NCI-H2227 treated with DMSO at 0.1 percent for 48 hours (cell line): ENCODE results near the gene KAT2B.
A peak's percentile ranks its signal among the peaks of the same experiment; 100 is the strongest.
"Not testable (repeated sequence)": the region's sequence is repeated elsewhere in the genome, so short reads cannot be mapped to it uniquely, and the experiment has no call there.

Experiments used
- DNase-seq: peaks from one replicate; lab custom pipeline; 2025; lab: John Stamatoyannopoulos, UW

Gene KAT2B

DNA sequence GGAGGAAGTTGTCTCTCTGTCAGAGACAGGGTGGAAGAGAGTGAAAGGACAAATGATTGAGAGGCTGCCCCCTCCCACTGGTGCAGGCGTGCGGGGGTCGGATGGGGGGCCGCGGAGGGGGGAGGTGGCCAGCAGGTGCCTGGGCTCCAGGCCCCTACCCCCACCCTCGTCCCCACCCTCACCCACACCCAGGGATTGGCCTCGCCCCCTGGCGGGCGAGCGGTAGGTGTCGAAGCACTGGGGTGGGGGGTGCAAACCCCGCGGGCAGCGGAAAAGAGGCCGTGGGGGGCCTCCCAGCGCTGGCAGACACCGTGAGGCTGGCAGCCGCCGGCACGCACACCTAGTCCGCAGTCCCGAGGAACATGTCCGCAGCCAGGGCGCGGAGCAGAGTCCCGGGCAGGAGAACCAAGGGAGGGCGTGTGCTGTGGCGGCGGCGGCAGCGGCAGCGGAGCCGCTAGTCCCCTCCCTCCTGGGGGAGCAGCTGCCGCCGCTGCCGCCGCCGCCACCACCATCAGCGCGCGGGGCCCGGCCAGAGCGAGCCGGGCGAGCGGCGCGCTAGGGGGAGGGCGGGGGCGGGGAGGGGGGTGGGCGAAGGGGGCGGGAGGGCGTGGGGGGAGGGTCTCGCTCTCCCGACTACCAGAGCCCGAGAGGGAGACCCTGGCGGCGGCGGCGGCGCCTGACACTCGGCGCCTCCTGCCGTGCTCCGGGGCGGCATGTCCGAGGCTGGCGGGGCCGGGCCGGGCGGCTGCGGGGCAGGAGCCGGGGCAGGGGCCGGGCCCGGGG is at the start of gene KAT2B:
Gene KAT2B (plus strand): TSS at position 682 of the 783 bp plus-strand sequence. CDS start 32 bp downstream, at position 714.
- peak; percentile 55 for DNase-seq

DNA sequence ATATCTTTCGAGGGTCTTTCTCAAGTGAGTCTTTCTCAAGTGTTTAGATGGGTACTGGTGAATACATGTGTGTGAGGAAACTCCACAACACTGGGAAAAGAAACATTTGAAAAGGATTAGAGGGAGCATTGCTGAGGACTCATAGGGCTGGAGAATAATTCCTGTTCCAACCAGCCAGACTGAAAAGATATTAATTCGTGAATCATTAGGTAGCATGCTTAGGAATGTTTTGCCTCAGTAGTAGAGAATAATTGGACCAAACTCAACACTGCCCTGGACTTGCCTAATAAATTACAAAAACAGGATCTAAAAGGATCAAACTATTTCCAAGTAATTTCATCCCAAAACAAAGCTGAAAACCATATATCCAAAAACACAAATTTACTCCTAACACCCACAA is 45.5 kb upstream of the KAT2B start:
- no peak for DNase-seq

DNA sequence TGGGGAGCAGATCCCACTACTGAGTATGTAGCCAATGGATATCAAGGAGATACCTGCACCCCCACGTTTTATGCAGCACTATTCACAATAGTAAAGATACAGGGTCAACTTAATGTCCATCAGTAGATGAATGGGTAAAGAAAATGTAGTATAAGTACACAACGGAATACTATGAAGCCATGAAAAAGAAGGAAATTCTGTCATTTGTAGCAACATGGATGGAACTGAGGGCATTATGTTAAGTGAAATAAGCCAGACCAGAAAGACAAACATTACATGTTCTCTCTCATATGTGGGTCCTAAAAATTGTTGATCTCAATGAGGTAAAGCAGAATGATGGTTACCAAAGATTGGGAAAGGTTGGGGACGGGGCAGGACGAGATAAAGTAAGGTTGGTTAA is 42.7 kb upstream of the KAT2B start:
- no peak for DNase-seq

DNA sequence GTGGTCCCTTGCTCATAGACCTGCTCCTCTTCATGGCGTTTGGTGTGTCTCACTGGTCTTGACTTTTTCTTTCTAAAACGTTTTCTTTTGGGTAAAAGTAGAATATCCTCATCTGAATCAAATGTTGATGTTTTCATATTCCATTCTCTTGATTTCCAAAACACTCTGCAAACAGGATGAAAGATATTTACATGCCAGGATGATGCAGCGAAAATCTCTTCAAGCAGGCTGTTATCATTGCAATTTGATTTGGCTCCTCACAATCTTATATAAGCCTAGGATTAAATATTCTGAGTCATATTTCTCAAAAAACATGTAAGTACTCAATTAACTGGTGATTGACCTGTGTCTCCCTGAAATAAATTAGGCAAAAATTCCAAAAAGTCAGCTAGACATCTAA is 38.3 kb upstream of the KAT2B start:
- no peak for DNase-seq

DNA sequence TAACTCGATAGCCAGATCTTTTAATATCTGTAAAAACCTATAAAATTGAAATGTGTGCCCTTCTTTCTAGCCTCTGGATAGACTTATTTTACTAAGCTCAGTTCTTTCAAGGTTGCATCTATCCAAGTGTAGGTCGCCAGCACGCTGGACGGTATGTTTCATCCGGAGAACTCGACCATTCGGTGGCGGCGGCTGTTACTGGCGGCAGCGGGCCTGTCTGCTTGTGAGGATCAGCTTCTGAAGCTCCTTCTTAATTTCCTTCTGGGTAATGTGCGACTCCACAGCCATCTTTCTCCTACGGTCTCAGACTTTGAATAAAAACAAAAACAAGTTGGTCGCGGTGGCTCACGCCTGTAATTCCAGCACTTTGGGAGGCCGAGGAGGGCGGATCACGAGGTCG is 32.3 kb upstream of the KAT2B start:
- no peak for DNase-seq

DNA sequence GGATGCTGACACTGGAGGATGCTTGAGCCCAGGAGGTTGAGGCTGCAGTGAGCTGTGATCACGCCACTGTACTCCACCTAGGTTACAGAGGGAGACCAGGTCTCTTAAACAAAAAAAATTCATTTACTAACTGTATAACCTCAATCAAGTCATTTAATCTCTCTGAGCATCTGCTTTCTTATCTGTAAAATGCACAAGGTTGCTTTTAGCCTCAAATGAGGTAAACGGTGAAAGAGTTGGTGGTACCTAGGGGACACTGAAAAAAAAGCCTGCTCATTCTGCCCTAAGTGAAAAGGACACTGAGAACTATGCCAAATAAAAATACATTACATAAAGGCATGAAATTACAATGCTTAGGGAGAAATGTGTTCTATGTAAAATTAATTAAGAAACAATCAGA is 31.6 kb upstream of the KAT2B start:
- DNase-seq: no peak

DNA sequence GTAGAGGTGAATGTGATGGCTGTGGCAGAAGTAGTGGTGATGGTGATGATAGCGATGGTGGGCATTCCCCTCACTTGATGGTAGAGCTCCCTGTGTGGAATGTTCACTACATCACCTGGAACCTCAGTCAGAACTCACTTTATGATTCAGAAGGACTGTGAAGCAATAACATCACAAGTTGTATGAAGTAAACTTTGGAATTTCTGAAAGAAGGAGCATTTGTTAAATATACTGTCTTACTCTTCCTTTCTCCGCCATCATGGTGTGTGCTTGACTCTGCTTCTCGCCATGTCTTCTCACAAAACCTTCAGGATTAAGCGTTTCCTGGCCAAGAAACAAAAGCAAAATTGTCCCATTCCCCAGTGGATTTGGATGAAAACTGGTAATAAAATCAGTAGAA is 28.1 kb upstream of the KAT2B start, which contains the start of gene PP2D1:
Gene PP2D1 (minus strand): TSS at position 101 of the 400 bp plus-strand sequence. CDS start 192 bp downstream, outside the sequence.
- DNase-seq: no peak

DNA sequence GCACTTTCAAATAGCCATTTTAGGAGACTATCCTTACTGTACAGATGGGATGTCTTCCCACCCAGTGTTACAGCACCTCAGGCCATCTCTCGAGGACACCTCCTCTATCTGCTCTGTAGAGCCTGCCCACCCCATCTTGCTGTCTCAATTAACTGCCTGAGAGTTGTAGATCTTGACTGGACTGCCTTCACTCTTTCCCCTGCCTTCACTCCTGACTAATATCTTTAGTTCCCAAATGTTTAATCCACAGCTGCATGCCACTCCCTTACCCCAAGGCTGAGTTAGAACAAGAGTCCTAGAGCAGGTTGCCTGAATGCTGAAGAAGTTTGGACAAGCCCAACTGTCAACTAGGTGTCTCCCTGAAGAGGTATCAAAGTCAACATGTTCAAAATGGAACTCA is 26.9 kb upstream of the KAT2B start:
- DNase-seq: no peak

DNA sequence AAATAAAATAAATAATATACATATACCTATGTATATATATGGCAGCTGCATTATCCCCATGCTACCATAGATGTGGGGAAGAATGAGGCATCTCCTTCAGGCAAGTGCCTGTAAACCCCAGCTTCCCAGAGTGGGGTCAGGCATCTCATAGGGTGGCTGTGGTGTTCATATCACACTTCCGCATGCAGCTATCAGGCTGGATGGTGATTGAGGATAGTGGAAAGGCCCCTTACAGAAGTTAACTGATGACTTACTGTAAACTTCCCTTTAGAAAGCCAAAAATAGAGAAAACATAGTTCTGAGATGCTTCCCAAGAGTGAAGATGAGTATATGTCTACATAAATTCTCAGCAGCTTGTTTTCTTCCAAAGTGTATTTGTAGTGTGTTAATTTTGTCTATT is 24.7 kb upstream of the KAT2B start:
- DNase-seq: no peak

DNA sequence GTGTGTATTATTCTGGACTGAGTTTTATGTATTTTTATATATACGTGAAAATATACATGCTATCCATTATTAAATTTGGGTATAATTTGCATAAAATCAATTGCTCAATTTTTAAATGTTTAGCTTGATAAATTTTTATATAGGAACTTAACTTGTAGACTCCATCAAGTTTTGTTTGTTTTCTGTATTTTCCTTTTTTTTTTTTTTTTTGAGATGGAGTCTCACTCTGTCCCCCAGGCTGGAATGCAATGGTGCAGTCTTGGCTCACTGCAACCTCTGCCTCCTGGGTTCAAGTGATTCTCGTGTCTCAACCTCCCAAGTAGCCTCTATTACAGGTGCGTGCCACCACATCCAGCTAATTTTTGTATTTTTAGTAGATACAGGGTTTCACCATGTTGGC is 24.2 kb upstream of the KAT2B start:
- DNase-seq: not testable (repeated sequence)

DNA sequence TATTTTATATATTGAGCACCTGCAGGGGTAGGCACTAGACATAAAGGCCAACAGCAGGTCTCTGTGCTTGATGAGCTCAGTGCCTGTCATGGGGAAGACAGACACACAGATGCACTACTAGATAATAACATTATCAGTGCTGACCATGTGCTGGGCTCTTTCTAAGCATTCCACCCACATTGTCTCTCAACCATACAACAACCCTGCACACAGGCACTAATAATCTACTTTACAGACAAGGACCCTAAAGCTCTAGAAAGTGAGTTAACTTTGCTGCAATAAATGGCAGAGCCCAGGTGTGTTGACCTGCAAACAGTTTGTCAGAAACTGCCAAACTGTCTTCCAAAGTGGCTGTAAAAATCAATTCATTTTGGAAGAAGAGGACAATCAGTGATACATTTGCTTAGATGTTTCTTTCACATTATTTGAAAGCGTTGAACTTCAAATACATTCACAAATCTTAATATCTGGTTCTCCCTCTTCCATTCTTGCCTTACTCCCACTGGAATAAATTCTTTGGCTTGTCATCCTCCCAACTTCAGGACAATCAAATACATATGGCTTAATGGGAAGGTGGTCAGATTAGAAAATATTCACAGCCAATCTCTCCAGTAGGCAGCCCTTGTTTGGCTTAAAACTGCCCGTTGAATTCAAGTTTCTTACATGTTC is 17.2 kb upstream of the KAT2B start:
- DNase-seq: no peak

DNA sequence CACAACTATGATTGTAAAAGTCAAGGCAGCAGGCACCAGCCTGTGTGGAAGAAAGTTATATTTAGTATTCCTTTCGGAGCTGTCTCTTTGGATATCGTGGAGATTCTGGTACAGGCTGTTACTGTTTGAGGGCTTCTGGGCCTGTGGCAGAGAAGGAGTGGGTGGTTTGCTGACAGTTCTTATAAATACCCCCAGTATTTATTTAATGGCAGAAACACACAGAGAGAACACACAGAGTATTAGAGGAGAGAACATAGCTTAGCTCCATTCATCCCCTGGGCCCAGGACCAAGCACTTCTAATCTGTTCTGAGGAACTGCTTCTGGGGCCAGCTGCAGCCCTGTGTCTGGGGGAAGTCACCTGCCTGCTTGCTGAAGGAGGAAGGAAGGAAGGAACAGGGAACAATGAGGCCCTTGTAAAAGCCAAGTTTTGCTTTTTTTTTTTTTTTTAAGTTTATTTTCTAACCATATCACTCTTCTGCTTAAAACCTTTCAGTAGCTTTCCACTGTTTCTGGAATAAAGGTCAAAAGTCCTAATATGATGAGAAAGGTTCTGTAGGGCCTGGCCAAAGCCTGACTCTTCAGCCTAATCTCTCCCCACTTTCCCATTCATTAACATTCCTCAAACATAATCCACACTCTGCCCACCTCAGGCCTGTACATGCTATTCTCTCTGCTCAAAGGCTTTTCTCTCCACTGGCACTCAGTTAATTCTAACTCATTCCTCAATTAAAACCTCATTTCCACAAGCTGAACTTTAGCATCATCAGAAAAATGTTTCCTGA is 16.4 kb upstream of the KAT2B start:
- DNase-seq: no peak

DNA sequence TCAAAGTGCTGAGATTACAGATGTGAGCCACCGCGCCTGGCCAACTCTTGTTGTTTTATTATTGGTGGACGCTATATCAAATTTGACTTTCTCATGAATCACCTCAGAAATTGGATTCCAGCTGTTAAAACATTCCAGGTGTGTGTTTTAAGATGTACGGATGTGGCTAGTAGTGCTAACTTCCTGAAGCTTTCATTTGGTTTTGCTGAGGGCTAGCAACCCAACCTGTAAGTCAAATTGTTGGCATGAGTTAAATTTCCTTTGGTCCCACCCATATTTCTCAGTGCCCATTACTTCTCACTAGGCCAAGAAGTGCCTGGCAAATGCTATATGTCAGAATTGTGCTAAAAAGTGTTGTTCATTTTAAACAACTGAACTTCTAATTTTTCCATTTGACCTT is 13.1 kb upstream of the KAT2B start:
- DNase-seq: no peak

DNA sequence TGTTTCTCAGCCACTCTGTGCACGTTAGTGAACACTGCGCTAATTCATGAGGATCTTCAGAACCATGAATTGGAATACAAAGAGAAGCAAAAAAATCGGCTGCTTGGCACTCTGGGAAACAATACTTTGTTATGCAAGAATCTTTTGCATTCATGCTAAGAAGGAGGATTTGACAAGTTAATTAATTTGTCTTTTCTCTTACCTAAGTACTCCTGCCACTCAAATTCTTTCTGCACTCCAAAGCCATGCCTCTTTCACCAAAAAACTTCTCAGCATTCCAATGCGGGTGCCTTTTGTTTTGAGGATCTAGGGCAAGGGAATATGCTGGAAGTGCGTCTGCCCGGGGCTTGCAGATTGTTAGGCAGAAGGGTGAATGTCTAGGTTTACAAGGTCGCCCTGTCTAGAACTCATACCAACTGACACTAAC is 11.3 kb upstream of the KAT2B start:
- no peak for DNase-seq

DNA sequence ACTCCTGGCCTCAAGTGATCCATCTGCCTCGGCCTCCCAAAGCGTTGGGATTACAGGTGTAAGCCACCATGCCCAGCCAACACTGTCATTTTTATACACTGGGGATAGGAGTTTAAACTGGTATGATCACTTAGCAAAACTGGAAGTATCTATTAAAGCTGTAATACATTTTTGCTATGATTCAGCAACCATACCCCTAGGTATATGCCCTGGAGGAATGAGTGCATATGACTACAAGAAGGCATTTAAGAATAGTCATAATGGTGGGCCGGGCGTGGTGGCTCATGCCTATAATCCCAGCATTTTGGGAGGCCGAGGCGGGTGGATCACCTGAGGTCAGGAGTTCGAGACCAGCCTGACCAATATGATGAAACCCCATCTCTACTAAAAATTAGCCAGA is 8.3 kb upstream of the KAT2B start:
- DNase-seq: not testable (repeated sequence)

DNA sequence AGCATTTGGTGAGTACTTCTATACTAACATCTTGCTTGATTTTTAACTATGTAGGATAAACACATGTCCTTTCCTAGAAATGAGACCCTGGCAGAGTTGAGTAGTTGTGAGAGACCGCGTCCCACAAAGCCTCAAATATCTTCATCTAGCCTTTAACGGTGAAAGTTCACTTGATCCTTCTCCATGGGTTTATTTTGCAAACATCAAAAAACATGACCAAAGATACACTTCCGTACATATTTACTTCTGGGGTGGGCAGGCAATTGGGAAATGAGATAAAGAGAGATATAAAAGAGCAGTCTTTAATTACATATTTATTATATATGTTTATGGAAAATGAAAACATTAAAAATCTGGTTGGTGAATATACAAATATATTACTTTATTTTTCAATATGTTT is 5.2 kb upstream of the KAT2B start:
- no peak for DNase-seq

DNA sequence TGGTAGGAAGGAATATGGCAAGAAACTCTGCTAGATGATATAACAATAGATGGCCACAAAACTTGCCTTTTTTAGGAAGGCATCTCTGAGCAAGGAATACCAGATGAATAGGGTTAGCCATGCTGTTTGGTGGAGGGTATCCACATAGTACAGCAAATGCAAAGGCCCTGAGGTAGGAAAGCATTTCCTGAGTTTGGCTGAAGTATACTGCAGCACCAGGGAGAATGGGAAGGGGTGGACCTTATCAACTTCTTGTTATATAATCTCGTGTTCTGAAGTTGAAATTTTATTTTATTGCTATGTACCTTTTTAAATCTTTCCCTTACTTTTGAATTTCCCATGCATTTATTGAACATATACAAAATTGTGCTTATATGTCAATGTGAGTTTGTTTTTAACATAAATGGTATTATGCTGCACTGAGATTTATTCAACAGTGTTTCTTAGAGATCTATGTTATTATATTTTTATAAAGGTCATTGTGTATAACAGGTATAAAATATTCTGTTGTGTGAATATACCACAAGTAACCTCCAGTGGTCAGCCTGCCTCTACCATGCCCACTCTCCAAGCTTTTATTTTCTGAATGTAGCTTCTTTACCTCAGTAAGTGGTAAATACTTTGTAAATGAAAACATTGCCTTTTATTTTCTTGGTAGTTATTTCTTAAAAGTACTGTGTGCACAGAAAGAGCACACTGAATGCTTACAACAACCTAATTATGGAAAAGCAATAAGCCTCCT is 2.8 kb upstream of the KAT2B start:
- no peak for DNase-seq

DNA sequence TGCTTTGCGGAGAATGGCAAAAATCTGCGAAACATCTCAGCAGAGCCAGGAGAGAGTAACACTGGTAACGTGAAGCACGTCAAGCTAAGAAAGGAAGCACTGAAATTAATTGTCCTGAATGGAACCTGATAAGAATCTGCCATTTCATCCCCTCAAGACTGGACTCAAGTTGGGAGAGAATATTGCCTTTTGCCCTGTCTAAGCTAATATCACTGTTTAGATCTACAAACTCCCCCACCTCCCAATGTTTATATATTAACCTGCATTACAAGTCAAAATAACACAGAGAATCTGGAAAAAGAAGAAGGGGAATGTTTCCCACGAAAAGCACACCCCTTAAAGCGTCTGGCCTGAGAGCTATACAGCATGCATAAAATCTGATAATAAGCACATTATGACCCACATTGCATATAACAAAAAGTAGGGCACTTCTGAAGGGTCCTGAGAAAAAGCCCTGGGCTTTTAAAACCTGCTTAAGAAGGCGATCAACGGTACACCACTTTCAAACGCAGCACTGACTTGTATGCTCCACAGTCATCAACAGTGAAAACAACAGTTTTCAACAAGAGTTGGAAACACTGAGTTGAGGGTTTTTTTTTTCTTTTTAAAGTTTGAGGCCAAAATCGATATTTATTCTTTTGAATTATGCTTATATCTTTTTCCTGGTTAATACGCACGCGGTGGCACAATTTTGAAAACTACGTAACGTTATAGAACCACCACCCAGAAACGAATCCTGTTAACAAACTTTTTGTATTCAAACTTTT is 1.4 kb upstream of the KAT2B start:
- DNase-seq: no peak

DNA sequence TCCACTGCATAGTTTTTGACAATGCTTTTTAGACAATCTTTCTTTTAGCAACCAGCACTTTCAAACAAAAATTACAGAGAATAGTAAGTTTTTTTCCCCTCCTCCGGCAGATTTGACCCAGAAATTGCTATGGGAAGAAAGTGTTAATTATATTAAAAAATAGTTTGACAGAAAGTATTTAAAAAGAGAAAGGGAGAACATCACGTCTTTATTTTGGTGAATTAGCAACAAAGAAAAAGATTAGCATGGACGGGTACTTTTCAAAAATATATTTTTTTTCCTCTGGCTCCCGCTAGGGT is 831 bp upstream of the KAT2B start:
- no peak for DNase-seq

DNA sequence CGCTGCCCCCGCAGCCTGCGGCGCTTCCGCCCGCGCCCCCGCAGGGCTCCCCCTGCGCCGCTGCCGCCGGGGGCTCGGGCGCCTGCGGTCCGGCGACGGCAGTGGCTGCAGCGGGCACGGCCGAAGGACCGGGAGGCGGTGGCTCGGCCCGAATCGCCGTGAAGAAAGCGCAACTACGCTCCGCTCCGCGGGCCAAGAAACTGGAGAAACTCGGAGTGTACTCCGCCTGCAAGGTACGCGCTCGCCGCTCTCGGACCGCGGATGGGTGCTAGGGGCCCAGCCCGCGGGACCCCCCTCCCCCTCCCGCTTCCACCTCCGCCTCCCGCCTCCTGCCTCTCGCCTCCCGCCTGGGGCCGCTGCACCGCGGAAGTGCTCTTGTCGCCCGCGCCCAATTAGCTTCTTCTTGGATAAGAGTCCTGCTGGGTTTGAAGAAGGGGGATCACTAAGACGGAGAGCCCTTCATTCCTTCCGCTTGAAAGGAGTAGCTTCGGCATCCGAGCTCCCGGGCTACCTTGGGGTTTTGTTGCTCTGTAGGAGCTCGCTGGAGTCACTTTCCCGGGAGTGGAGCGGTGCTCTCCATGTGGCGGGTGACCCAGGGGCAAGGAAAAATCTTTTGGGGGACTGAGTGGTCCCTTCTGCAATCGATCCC is 426 bp downstream of the KAT2B start:
- DNase-seq: peak; percentile 42

DNA sequence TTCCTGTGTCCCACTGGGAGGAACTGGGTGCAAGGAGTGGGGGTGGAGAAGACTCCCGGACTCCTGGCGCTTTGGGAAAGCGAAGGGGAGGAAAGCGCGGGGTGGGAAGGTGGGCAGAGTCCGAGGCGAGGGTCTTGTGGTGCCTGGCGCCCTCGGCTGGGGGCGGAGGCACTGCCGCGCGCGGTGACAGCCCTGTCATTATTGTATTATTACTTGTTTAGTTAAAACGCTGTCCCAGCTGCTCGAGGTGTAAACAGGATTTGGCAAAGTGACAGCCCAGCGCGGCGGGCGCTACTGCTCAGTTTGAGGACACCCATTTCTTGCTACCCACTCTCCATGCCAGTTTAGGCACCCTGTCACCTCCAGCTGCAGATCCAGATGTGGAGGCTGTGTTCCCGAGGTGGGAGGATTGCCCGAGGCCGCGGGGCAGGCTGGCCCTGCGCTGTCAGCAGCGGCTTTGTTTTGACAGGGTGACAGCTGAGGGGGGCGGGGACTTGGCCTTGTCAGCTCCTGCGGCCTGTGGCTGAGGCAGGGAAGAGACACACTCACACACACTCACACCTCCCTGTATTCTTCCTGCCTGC is 1.0 kb downstream of the KAT2B start:
- DNase-seq: peak; percentile 60
